GM21515 (cell line): ENCODE measurements around the gene KATNAL1.

ENCODE experiments used
- ATAC-seq: cut with Tn5 transposase; IDR thresholded peaks from one replicate; pipeline ENCODE4 v1.9.1; 2021; ENCODE audit not compliant: unreplicated experiment

The KATNAL1 gene

GRCh38 chr13:30333616-30334015 is 26.3 kb upstream of the KATNAL1 start:
- ATAC-seq = no peak

GRCh38 chr13:30332456-30333143 is 25.2 kb upstream of the KATNAL1 start:
- no peak for ATAC-seq

- no peak for ATAC-seq
Observed at GRCh38 chr13:30331331-30331771, 24.0 kb upstream of the KATNAL1 start.

GRCh38 chr13:30329009-30329585 is 21.7 kb upstream of the KATNAL1 start:
- ATAC-seq = no peak

GRCh38 chr13:30325668-30326067 is 18.3 kb upstream of the KATNAL1 start:
- no peak for ATAC-seq

GRCh38 chr13:30323524-30323923 is 16.2 kb upstream of the KATNAL1 start:
- no peak for ATAC-seq

- ATAC-seq = no peak
Observed at GRCh38 chr13:30322428-30322827, 15.1 kb upstream of the KATNAL1 start.

- ATAC-seq = no peak
Observed at GRCh38 chr13:30321256-30321655, 13.9 kb upstream of the KATNAL1 start.

- no peak for ATAC-seq
Observed at GRCh38 chr13:30319655-30320054, 12.3 kb upstream of the KATNAL1 start.

- no peak for ATAC-seq
Observed at GRCh38 chr13:30319130-30319529, 11.8 kb upstream of the KATNAL1 start.

GRCh38 chr13:30318026-30318425 is 10.7 kb upstream of the KATNAL1 start:
- ATAC-seq = no peak

- no peak for ATAC-seq
Observed at GRCh38 chr13:30314562-30314961, 7.2 kb upstream of the KATNAL1 start.

- ATAC-seq = no peak
Observed at GRCh38 chr13:30314069-30314468, 6.7 kb upstream of the KATNAL1 start.

GRCh38 chr13:30313311-30313710 is 6.0 kb upstream of the KATNAL1 start:
- no peak for ATAC-seq

GRCh38 chr13:30312904-30313303 is 5.6 kb upstream of the KATNAL1 start:
- no peak for ATAC-seq

- ATAC-seq = no peak
Observed at GRCh38 chr13:30308548-30308947, 1.2 kb upstream of the KATNAL1 start.

GRCh38 chr13:30307971-30308290 is 580 bp upstream of the KATNAL1 start:
- ATAC-seq = no peak

- peak; percentile 79 for ATAC-seq
Observed at GRCh38 chr13:30306762-30307193, 573 bp downstream of the KATNAL1 start.

- no peak for ATAC-seq
Observed at GRCh38 chr13:30305456-30305970, 1.8 kb downstream of the KATNAL1 start.

GRCh38 chr13:30303269-30303668 is 4.1 kb downstream of the KATNAL1 start:
- ATAC-seq = no peak

GRCh38 chr13:30301827-30302226 is 5.5 kb downstream of the KATNAL1 start:
- ATAC-seq = no peak

GRCh38 chr13:30300596-30300995 is 6.8 kb downstream of the KATNAL1 start:
- no peak for ATAC-seq

GRCh38 chr13:30299786-30300185 is 7.6 kb downstream of the KATNAL1 start:
- ATAC-seq = no peak
